Panc1 (cell line): Measurements from ENCODE around the gene GRID1. TPM values are rescaled to one million over a fixed set of nuclear protein-coding genes. Genes with fewer than 3 reads are reported as not detected.

Source experiments
- ATAC-seq: fragments of 200-7000 bp; cut with Tn5 transposase; 2 replicates; pipeline ENCODE4 v1.9.1; 2020; ENCODE audit warnings: mild to moderate bottlenecking, moderate library complexity
- BruUV-seq: library from RNA; stranded (reverse); fragments of 400-500 nt; replicated peaks from 2 replicates; lab custom pipeline; 2021; lab: Mats Ljungman, UMichigan
- CTCF ChIA-PET: fragments of 300-600 bp; sonication (Branson Sonifier 250); formaldehyde crosslinking; loops from one replicate; lab custom pipeline; 2022; ENCODE audit warnings: antibody characterized with exemption; lab: Charles Lee
- POLR2A ChIA-PET: fragments of 300-600 bp; sonication (Branson Sonifier 250); formaldehyde crosslinking; loops from one replicate; lab custom pipeline; 2022; ENCODE audit warnings: antibody characterized with exemption; lab: Charles Lee
- DNase-seq: peaks from one replicate; pipeline ENCODE4 v3.0.0-alpha.2; 2010; ENCODE audit warnings: low read depth, low spot score
- H3K27ac ChIP-seq: 2 replicates; pipeline ENCODE4 v1.5.1; 2011; ENCODE audit warnings: mild to moderate bottlenecking, low read length, inconsistent platforms
- H3K27me3 ChIP-seq: fragments of 200-500 bp; sonication (Bioruptor generic); 2 replicates; pipeline ENCODE4 v1.6.0; 2014; ENCODE audit warnings: low read length, inconsistent platforms; ENCODE audit not compliant: control insufficient read depth, insufficient read depth
- H3K36me3 ChIP-seq: fragments of 200-500 bp; sonication (Bioruptor generic); 2 replicates; pipeline ENCODE4 v1.5.1; 2014; ENCODE audit warnings: inconsistent platforms, mild to moderate bottlenecking, low read length, moderate library complexity; ENCODE audit not compliant: control insufficient read depth, insufficient read depth
- H3K4me1 ChIP-seq: 2 replicates; pipeline ENCODE4 v1.5.1; 2011; ENCODE audit warnings: inconsistent platforms, mild to moderate bottlenecking, low read length, moderate library complexity; ENCODE audit not compliant: control insufficient read depth, insufficient read depth
- H3K4me3 ChIP-seq, 2 experiments: 2 replicates each; pipeline ENCODE4 v1.5.1; 2011 to 2012; ENCODE audit warnings: low read depth in 2 of 2, low read length in 2 of 2, mild to moderate bottlenecking in 2 of 2, inconsistent platforms in 1 of 2, moderate library complexity in 1 of 2
- H3K9me3 ChIP-seq: fragments of 200-500 bp; sonication (Bioruptor generic); 2 replicates; pipeline ENCODE4 v1.5.1; 2014; ENCODE audit warnings: low read depth, mild to moderate bottlenecking, inconsistent platforms, low read length, moderate library complexity; ENCODE audit not compliant: control insufficient read depth, insufficient read depth
- POLR2AphosphoS5 ChIP-seq: IDR thresholded peaks from 2 replicates; pipeline ENCODE4 v1.6.1; 2012; ENCODE audit warnings: mild to moderate bottlenecking, low read depth, low read length, moderate library complexity
- SIN3A ChIP-seq: IDR thresholded peaks from 2 replicates; pipeline ENCODE4 v1.6.1; 2012; ENCODE audit warnings: low read depth, mild to moderate bottlenecking, low read length, moderate library complexity, borderline replicate concordance; ENCODE audit not compliant: insufficient read depth
- TCF7L2 ChIP-seq: IDR thresholded peaks from 2 replicates; pipeline ENCODE4 v1.6.1; 2011; ENCODE audit warnings: mild to moderate bottlenecking, low read depth, low read length, inconsistent platforms
- in situ Hi-C: cut with HindIII; loops from 2 replicates; pipeline ENCODE4 v1.10.0; 2016; ENCODE audit warnings: low sequenced_read_pairs, low pct_unique_long_range_greater_than_20kb
- intact Hi-C: fragments of 100-400 bp; cut with micrococcal nuclease; formaldehyde crosslinking; loops from one replicate; pipeline ENCODE4 v1.10.0; 2022; ENCODE audit not compliant: unreplicated experiment
- total RNA-seq: library from RNA; stranded (reverse); gene quantifications from one replicate; pipeline ENCODE4 v1.2.1, GENCODE V29; 2021; ENCODE audit not compliant: unreplicated experiment
- TF ChIP-seq, protein P1 (sequence below): fragments of 450-650 bp; IDR thresholded peaks from 2 replicates; pipeline ENCODE4 v1.5.1; 2017; ENCODE audit warnings: mild to moderate bottlenecking
- TF ChIP-seq, protein P2 (sequence below), 2 experiments: IDR thresholded peaks; 2 replicates each; pipeline ENCODE4 v1.6.1; 2011 to 2012; ENCODE audit warnings: low read depth in 2 of 2, control low read depth in 1 of 2, low read length in 1 of 2, mild to moderate bottlenecking in 1 of 2, moderate library complexity in 1 of 2; ENCODE audit not compliant: insufficient read depth in 1 of 2

GRID1 gene
- total RNA-seq, 1 experiment from 2014 or later, result 2.3 TPM

DNA sequence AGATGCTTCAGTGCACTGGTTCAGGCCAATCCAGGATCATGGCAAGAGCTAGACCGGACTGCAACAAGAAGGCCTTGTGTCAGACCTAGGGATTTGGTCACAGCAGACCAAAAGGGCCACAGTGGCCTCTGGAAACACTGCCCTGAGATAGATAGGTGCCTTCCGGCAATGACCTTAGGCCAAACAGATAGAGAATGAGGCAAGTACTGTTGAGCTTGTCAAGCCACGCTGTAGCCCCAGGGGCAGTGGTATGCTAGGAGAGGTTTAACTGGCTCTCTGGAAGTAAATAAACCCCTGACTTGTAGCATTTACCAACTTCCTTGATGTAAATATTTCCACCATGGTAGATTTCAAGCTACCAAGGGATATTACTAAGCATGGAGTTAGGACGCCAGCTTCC lies 197.5 kb downstream of the GRID1 start:
- no peaks in the 10 kb centered on the region for H3K27me3 ChIP-seq
- H3K4me1 ChIP-seq, result no peaks in the 10 kb centered on the region
- no peak overlapping the region for H3K4me3 ChIP-seq
- no peak for ATAC-seq
- no peaks in the 10 kb centered on the region for H3K36me3 ChIP-seq
- no peak overlapping the region for H3K27ac ChIP-seq
- BruUV-seq, result no TSS peak
- in situ Hi-C loops (no loop called here), intact Hi-C loops (no loop called here)
- ChIA-PET POLR2A (no interaction called here), CTCF (no interaction called here)
- TF ChIP-seq SIN3A (no peak), POLR2AphosphoS5 (no peak), TCF7L2 (no peak)
- TF ChIP-seq, protein P1, sequence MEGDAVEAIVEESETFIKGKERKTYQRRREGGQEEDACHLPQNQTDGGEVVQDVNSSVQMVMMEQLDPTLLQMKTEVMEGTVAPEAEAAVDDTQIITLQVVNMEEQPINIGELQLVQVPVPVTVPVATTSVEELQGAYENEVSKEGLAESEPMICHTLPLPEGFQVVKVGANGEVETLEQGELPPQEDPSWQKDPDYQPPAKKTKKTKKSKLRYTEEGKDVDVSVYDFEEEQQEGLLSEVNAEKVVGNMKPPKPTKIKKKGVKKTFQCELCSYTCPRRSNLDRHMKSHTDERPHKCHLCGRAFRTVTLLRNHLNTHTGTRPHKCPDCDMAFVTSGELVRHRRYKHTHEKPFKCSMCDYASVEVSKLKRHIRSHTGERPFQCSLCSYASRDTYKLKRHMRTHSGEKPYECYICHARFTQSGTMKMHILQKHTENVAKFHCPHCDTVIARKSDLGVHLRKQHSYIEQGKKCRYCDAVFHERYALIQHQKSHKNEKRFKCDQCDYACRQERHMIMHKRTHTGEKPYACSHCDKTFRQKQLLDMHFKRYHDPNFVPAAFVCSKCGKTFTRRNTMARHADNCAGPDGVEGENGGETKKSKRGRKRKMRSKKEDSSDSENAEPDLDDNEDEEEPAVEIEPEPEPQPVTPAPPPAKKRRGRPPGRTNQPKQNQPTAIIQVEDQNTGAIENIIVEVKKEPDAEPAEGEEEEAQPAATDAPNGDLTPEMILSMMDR, result no peak
- DNase-seq, result no peak
- no peaks in the 10 kb centered on the region for H3K9me3 ChIP-seq

- BruUV-seq, result no TSS peak
- H3K4me1 ChIP-seq, result no peaks in the 10 kb centered on the region
- no peak overlapping the region for H3K27ac ChIP-seq
- no peak for TF ChIP-seq SIN3A
- TF ChIP-seq, protein P1, result no peak
- TF ChIP-seq POLR2AphosphoS5, result no peak
- TF ChIP-seq, protein P2, sequence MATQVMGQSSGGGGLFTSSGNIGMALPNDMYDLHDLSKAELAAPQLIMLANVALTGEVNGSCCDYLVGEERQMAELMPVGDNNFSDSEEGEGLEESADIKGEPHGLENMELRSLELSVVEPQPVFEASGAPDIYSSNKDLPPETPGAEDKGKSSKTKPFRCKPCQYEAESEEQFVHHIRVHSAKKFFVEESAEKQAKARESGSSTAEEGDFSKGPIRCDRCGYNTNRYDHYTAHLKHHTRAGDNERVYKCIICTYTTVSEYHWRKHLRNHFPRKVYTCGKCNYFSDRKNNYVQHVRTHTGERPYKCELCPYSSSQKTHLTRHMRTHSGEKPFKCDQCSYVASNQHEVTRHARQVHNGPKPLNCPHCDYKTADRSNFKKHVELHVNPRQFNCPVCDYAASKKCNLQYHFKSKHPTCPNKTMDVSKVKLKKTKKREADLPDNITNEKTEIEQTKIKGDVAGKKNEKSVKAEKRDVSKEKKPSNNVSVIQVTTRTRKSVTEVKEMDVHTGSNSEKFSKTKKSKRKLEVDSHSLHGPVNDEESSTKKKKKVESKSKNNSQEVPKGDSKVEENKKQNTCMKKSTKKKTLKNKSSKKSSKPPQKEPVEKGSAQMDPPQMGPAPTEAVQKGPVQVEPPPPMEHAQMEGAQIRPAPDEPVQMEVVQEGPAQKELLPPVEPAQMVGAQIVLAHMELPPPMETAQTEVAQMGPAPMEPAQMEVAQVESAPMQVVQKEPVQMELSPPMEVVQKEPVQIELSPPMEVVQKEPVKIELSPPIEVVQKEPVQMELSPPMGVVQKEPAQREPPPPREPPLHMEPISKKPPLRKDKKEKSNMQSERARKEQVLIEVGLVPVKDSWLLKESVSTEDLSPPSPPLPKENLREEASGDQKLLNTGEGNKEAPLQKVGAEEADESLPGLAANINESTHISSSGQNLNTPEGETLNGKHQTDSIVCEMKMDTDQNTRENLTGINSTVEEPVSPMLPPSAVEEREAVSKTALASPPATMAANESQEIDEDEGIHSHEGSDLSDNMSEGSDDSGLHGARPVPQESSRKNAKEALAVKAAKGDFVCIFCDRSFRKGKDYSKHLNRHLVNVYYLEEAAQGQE (IDR thresholded peaks at IDR 0.05; ENCODE audit: insufficient read depth in 1 of 2, low read depth in 2 of 2, low read length in 1 of 2), result no peak
- no peak for TF ChIP-seq TCF7L2
- in situ Hi-C loops (no loop called here), intact Hi-C loops (no loop called here)
- CTCF ChIA-PET, result no interaction called here
- DNase-seq (no peak), ATAC-seq (no peak)
- POLR2A ChIA-PET, result no interaction called here
- no peak overlapping the region for H3K4me3 ChIP-seq
- H3K9me3 ChIP-seq, result no peaks in the 10 kb centered on the region
- no peaks in the 10 kb centered on the region for H3K27me3 ChIP-seq
- no peaks in the 10 kb centered on the region for H3K36me3 ChIP-seq
Observed at GRCh38 chr10:86168256-86168655, 198.3 kb downstream of the GRID1 start.
